ENCODE measurements around the gene IGSF11.
"Not testable (repeated sequence)": the region's sequence is repeated elsewhere in the genome, so short reads cannot be mapped to it uniquely, and the experiment has no call there.

Gene IGSF11

DNA sequence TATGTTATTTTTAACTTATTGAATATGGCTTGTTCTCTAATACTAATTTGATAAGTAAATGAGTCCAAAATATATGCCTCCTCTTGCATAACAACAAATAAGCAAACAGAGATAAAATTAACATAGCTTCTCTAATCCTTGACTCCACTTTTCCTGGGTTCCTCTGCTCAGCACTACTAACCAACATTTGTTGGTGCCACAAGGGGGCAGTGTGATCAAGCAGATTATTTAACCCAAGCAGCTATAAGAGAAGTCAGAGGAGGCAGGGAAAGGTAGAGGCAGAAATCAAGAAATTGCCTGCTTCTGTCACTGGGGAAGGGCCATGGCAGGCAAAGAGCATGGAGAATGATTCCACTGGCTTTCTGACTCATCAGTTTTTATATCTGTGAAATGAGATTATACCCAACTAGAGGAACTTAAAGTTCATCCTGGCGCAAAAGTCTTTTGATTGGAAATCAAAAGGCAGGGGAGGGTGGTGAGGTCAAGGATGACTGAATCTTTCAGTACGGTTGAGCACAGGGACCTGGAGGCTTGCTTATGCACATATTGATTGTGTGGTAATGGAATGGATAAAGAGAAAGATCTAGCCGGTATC lies 152.2 kb downstream of the IGSF11 start:
- DNase-seq (ENCODE audit: low spot score): peak; percentile 22
- TF ChIP-seq, protein P1, sequence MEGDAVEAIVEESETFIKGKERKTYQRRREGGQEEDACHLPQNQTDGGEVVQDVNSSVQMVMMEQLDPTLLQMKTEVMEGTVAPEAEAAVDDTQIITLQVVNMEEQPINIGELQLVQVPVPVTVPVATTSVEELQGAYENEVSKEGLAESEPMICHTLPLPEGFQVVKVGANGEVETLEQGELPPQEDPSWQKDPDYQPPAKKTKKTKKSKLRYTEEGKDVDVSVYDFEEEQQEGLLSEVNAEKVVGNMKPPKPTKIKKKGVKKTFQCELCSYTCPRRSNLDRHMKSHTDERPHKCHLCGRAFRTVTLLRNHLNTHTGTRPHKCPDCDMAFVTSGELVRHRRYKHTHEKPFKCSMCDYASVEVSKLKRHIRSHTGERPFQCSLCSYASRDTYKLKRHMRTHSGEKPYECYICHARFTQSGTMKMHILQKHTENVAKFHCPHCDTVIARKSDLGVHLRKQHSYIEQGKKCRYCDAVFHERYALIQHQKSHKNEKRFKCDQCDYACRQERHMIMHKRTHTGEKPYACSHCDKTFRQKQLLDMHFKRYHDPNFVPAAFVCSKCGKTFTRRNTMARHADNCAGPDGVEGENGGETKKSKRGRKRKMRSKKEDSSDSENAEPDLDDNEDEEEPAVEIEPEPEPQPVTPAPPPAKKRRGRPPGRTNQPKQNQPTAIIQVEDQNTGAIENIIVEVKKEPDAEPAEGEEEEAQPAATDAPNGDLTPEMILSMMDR (IDR thresholded peaks at IDR 0.05; ENCODE audit: borderline replicate concordance, control extremely low read depth, extremely low read depth, insufficient read depth, missing control alignments): peak; percentile 78
- in situ Hi-C loops (cut with MboI; ENCODE audit: low sequenced_read_pairs, unreplicated experiment): loop anchor here (5.0 to 10.0 kb wide), 2 partner anchors 215 to 802 kb away; no protein-coding TSS in a partner anchor

DNA sequence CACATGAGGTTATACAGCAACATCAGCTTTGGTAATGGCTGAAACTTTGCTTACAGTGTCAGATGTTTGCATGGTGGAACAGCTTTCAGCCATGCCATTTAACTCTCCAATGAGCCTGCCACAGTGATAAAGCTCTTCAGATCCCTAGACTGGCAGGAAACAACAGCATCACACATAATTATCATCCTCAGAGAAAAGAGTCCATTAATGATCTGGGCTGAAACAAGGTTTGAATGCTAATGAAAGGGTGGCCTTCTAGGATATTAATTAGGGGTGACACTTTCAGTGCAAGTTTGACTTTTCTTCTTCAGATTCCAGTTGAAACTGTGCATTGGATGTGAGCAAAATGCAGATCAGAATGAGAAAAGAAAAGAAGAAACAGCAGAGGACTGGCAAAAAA lies 166.6 kb downstream of the IGSF11 start:
- TF ChIP-seq, protein P1 (IDR thresholded peaks at IDR 0.05; ENCODE audit: borderline replicate concordance, control extremely low read depth, extremely low read depth, insufficient read depth, missing control alignments): no peak
- in situ Hi-C loops (cut with MboI; ENCODE audit: low sequenced_read_pairs, unreplicated experiment): no loop called here

DNA sequence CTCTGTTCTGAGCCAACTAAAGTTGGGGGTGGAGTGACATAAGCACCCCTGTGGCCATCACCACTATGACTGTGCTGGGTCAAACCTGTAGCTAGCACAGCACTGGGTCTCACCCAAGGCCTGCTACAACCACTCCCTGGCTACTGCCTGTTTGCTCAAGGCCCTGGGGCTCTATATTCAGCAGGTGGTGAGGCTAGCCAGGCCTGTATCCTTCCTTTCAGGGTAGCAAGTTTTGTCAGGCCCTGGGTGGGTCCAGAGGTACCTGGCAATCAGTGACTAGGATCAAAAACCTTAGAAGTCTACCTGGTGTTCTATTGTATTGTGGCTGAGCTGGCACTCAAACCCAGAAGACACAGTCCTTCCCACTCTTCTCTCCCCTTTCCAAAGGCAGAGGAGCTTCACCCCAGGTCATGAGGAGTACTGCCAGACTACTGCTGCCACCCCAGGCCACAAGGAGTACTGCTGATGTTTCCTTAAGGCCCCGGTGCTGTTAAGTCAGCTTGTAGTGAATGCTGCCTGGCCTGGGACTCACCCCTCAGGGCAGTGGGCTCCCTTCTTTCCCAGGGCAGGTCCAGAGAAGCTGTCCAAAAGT lies 170.8 kb downstream of the IGSF11 start:
- TF ChIP-seq, protein P1 (IDR thresholded peaks at IDR 0.05; ENCODE audit: borderline replicate concordance, control extremely low read depth, extremely low read depth, insufficient read depth, missing control alignments): peak; percentile 16
- in situ Hi-C loops (cut with MboI; ENCODE audit: low sequenced_read_pairs, unreplicated experiment): no loop called here
- no peak for DNase-seq (ENCODE audit: low spot score)

More for the DNA sequence above, 166.6 kb downstream of the IGSF11 start:
- no peak for DNase-seq (ENCODE audit: low spot score)

GRCh38 chr3:118859950-118860349 lies 174.7 kb downstream of the IGSF11 start:
- no peak for DNase-seq (ENCODE audit: low spot score)
- in situ Hi-C loops (cut with MboI; ENCODE audit: low sequenced_read_pairs, unreplicated experiment): no loop called here
- TF ChIP-seq, protein P1 (IDR thresholded peaks at IDR 0.05; ENCODE audit: borderline replicate concordance, control extremely low read depth, extremely low read depth, insufficient read depth, missing control alignments): no peak

DNA sequence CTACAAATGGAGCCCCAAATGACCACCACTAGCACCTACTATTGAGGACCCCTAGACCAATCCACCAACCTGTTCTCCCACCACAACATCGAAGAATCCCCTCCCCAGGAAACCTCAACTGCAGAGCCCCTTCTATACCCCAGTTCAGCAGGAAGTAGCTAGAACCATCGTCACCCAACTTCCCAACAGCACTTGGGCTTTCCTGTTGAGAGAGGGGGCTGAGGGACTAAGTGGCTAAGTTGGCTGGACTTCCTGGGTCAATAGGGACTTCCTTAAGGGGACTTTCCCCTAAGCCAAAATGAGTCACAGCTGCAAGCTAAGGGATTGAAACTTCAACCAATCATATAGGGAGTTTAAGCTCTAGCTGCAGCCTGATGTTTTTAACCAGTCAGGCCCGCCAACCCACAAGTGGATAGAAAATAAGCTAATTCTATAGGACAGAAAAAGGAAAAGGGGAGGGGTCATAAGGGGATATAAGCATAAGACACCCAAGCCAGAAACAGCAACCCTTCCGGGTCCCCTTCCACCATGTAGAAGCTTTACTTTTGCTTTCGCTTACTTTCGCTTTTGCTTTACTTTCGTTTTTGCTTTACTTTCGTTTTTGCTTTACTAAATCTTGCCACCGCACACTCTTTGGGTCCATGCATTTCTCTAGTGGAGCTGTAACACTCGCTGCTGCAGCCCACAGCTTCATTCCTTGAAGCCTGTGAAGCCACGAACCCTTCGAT lies 183.0 kb downstream of the IGSF11 start:
- DNase-seq (ENCODE audit: low spot score): peak; percentile 25
- in situ Hi-C loops (cut with MboI; ENCODE audit: low sequenced_read_pairs, unreplicated experiment): not testable (repeated sequence)

DNA sequence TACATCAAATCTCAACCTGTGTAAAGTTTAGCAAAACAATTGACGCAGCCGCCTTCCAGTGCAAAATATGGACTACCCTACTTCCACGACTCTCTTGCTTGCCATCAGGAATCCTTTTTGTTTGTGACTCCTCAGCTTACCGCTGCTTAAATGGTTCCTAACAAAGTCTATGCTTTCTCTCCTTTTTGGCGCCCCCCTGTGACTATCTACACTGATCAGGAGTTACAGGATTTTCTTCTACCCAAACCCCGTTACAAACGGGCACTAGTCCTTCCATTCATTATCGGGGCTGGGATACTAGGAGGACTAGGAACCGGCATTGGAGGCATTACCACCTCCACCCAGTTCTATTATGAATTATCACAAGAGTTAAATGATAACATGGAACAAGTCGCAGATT lies 184.0 kb downstream of the IGSF11 start:
- TF ChIP-seq, protein P1 (IDR thresholded peaks at IDR 0.05; ENCODE audit: borderline replicate concordance, control extremely low read depth, extremely low read depth, insufficient read depth, missing control alignments): no peak
- DNase-seq (ENCODE audit: low spot score): no peak
- in situ Hi-C loops (cut with MboI; ENCODE audit: low sequenced_read_pairs, unreplicated experiment): no loop called here
